Fibroblast of the aortic adventitia (primary cell): ENCODE measurements around the gene SDK2. TPM values are rescaled to one million over a fixed set of nuclear protein-coding genes. Genes with fewer than 3 reads are reported as not detected.

ENCODE experiments used
- DNase-seq: peaks from one replicate; pipeline ENCODE4 v3.0.0-alpha.2; 2010; ENCODE audit warnings: low read depth
- H3K4me3 ChIP-seq: 2 replicates; pipeline ENCODE4 v1.5.1; 2011; ENCODE audit warnings: low read depth, mild to moderate bottlenecking, control low read depth, low read length, moderate library complexity
- total RNA-seq: library from RNA; depleted of rRNA; stranded (reverse); fragments of >200 nt; gene quantifications from 2 replicates; pipeline ENCODE4 v1.2.3, GENCODE V29; 2012; ENCODE audit warnings: low replicate concordance
- TF ChIP-seq, protein P1 (sequence below): IDR thresholded peaks from 2 replicates; pipeline ENCODE4 v1.5.1; 2011; ENCODE audit warnings: mild to moderate bottlenecking, low read length, control low read depth, inconsistent platforms; ENCODE audit not compliant: insufficient read depth

The SDK2 gene
- total RNA-seq, 1 donor = not detected

DNA sequence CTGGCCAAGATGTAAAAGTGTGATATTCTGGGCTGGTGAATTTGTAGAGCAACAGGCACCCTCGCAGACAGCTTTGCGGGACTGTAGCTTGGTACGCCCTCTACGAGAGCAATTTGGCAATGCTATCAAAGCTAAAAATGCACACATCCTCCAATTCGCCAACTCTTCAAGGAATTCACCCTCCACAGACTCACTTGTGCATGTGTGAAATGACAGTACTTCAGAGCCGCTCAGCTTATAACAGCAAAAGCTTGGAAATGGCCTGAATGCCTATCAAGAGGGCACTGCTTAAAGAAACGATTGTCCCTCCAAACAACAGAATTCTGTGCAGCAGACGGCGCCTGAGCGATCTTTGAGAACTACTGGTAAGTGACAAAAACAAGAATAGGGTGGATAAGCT, 130.8 kb downstream of the SDK2 start:
- TF ChIP-seq, protein P1, sequence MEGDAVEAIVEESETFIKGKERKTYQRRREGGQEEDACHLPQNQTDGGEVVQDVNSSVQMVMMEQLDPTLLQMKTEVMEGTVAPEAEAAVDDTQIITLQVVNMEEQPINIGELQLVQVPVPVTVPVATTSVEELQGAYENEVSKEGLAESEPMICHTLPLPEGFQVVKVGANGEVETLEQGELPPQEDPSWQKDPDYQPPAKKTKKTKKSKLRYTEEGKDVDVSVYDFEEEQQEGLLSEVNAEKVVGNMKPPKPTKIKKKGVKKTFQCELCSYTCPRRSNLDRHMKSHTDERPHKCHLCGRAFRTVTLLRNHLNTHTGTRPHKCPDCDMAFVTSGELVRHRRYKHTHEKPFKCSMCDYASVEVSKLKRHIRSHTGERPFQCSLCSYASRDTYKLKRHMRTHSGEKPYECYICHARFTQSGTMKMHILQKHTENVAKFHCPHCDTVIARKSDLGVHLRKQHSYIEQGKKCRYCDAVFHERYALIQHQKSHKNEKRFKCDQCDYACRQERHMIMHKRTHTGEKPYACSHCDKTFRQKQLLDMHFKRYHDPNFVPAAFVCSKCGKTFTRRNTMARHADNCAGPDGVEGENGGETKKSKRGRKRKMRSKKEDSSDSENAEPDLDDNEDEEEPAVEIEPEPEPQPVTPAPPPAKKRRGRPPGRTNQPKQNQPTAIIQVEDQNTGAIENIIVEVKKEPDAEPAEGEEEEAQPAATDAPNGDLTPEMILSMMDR = no peak
- H3K4me3 ChIP-seq = no peak overlapping the region
- DNase-seq = no peak

DNA sequence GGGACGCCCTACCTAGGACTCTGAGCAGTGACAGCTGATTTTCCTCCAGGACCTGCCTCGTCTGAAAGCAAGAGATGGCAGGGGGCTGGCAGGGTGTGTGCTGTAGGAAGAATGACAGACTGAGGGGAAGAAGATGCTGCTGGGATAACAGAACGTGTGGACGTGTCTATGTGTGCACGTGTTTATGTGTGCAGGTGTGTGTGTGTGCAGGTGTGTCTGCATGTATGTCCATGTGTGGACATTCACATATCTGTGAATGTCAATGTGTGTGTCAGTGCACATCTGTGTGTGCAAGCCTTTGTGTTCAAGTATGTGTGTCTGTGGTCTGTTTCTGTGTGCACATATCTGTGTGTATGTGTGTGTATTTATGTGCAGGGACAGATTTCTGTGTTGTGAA, 132.5 kb downstream of the SDK2 start:
- no peak for DNase-seq
- no peak overlapping the region for H3K4me3 ChIP-seq
- TF ChIP-seq, protein P1 = no peak

DNA sequence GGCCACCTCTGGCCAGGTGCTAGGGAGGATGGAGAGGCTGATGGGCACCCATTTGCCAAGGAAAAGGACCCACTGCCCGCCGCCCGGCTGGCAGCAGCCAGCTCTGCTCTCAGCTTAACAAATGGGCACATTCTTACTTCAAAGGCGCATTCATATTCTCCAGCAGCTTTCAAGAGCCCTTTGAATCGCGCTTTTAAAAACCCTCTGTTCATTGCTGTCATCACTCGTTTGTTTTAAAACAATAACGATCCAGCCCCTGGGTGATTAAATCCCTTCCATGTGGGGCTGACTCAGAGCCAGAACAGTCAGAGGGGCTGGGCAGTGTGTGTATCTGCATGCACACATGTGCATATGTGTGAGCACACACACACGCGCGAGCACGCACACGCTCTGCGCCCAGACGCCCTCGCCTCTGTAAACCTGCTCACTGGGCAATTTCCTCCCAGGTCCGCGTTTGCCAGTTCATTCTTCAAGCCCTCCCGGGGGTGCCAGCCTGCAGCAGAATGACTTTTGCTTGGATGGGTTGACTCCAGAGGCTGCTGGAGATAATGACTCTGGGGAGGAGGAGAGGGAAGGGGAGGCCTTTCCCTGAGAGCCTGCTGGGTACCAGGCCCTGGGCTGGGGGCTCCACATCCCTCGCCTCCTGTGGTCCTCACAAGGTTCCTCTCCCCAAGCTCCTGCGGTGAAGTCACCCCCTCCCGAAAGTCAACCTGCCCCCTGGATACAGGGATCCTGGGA, 133.1 kb downstream of the SDK2 start:
- DNase-seq = no peak
- no peak overlapping the region for H3K4me3 ChIP-seq
- TF ChIP-seq, protein P1 = no peak

DNA sequence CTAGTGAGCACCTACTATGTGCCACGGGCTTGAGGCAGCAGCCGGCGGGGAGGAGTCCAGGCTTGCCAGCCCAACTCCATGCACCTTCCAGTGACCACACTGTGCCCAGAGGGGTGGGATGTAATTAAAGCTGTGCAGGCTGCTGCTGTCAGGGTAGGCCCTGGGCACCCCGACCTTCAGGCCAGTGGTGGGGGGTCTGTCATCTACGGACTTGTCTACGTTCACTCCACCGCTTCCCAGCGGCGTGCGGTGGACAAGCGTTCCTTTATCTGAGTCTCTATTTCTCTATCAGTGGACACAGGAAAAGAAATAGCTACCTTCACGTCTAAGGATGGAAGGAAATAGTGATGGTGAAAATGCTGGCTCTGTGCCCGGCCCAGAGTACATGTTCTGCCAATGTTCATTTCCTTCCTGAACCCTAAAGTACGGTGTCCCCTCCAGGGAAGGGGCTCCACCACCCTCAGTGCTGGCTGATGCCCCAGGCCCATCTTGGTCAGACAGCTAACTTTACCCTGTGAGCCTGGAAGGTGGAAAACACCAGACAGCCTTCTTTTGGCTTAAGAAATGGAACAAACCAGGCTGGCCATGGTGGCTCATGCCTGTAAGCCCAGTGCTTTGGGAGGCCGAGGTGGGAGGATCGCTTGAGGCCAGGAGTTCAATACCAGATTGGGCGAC, 135.2 kb downstream of the SDK2 start:
- TF ChIP-seq, protein P1 = no peak
- no peak for DNase-seq
- no peak overlapping the region for H3K4me3 ChIP-seq

DNA sequence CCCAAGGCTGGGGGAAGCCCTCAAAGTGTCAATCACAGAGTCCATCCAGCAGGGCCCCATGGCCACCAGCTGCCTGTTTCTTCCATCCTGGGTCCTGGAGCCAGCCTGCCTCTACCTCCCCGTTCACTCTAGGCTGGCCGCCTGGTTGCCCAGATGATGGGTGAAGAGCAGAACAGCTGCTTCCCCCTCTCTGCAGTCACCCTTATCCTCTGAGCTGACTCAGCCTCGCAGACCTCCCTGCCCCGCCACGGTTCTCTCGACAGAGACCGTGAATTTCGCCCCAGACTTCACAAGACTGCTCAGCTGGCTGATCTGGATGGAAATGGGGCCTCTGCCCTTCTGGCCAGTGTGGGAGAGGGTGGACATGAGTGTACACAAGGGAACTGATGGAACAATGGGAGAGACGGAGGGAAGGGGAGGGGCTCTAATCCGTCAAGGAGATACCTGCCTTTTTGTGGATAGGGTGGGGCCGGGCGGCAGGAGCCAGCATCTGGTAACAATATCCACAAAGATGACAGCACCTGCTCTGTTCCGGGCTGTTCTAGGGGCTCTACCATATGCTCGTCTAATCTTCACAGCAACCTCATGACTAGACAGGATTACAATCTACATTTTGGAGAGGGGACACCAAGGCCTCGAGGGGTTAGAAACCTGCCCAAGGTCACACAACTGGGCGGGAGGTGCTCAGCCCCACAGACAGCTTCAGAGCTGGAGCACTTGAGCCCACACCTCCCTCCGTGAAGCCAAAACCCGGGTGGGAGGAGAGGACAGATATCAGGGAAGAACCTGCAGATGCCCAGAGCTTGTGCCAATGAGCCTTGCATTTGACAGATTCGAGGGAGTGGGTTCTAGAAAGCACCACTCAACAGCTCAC, 136.0 kb downstream of the SDK2 start:
- TF ChIP-seq, protein P1 = no peak
- no peak for DNase-seq
- no peak overlapping the region for H3K4me3 ChIP-seq

DNA sequence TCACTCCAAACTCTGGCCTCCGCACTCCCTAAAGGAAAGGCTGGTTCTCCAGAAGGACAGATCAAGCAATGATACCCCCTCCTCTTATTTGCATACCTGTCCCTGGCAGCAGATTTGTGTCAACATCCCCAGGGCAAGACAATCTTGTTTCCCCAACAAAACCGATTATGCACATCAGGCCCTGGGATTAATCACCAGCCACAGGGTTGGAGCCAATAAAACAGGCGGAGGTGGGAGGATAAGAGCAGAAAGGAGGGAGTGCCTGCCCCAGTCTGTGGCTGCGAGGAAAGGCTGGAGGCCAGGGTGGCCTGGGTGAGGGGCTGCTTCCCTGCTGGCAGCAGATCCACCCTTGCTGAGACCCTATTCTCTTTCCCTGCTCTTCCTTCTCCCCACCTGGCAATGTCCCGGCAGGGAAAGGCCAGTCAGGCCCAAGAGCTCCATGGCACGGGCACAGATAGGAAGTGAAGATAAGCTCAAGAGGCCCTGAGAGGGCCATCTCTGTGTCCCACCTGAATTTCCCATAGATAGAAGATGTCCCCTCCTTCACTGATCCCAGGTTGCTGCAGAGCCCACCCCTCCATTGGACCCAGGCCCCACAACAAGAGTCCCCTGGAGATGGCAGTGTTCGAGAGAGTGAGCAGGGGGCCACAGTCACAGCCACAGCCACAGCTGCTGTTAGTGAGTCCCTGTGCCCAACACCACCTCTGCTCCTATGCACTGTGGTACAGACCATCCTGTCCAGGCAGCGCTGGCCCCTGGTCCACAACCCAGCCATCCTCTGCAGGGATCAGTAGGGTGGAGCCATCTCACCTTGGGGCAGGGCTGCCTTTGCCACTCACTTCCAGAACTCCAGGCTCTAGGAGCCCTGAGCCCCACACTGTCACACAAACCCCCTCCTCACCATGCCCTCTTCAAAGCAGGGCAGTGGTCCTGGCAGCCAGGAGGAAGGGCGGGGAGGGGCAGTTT, 137.5 kb downstream of the SDK2 start:
- DNase-seq = no peak
- H3K4me3 ChIP-seq = no peak overlapping the region
- TF ChIP-seq, protein P1 = no peak
